NK-92 treated with Interleukin-12 subunit alpha and Interleukin-12 subunit beta, amount 100 ng/mL, for 24 hours (cell line): ENCODE results near the gene ACSBG1.
"Not testable (repeated sequence)": the region's sequence is repeated elsewhere in the genome, so short reads cannot be mapped to it uniquely, and the experiment has no call there.

Experiments
- DNase-seq: peaks from one replicate; lab custom pipeline; 2025; lab: John Stamatoyannopoulos, UW

The ACSBG1 gene

DNA sequence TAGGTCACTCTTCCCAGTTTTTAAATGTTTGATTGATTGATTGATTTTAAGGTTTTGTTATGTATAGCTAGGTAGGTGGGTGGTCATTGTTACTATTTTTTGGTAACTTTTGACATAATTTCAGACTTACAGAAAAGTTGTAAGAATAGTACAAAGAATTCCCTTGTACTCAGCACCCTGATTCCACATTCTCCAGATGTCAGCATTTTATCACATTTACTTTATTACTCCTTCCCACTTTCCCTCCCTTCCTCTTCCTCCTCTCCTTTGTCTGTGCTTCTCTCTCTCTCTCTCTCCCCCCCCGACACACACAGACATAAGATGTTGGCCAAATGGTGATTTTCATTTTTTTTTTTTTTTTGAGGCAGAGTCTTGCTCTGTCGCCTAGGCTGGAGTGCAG is 70.4 kb downstream of the ACSBG1 start:
- no peak for DNase-seq

GRCh38 chr15:78162038-78162437 is 72.3 kb downstream of the ACSBG1 start:
- DNase-seq: no peak

- DNase-seq: no peak
Observed at GRCh38 chr15:78159395-78159794, 75.0 kb downstream of the ACSBG1 start.

GRCh38 chr15:78157203-78157602 is 77.2 kb downstream of the ACSBG1 start:
- no peak for DNase-seq

DNA sequence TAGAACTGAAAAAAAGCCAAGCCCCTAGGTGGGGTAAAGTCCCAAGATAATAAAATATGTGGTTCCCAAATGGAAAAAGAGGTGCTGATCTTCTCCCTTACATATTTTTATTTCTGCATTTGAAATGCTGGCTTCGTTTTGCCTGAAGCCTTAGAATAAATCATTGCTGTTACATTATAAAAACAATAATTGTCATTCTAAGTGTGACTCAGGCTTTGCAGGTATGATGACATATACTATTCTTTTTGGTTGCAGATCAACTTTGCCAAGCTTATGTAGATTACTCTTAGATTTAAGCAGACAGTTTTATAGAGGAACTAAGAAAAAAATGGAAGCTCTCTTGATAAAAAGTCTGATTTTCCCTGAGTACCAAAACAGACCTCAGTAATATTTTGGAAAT is 77.7 kb downstream of the ACSBG1 start:
- no peak for DNase-seq

DNA sequence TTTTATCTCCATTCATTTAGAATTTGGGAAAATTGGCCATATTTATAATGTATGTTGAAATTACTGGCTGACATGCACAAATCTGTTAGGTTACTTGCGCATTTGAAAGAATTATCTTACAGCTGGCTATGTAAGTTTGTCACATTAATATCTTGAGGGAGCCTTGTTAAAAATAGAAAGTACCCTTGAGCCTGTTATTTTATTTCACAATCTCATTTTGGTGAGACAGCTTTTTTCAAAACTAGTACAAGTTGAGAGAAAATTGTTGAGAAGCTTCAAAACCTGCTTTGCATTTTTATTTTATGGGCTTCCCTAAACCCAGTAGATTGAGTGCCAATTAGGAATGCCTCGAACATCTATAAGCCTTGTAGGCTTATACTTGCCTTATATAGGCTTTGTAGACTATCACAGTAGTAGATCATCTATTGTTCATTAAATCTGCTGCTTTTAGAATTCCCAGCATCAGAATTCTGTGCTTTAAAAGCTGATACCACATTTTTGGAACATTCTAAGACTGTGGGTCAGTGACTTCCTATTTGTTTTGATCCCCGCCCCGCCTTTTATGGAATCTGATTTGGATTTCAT is 78.9 kb downstream of the ACSBG1 start:
- no peak for DNase-seq

DNA sequence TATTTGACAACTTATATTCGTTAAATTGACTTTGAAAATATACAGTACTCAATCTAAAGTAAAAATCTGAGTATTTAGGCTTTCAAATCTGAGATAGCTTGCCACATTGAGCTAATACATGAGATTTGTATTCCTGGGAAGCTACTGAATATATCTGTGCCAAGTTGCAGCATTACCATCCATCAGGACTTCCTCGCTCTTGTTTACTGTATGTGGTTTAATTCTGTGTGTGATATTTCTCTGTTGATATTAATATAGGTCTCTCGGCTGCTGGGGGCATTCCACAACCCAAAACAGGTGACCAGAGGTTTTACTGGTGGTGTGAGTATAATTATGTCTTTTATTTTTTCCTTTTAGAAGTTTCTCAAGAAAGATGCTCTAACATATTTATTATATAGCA is 79.4 kb downstream of the ACSBG1 start:
- no peak for DNase-seq

- DNase-seq: not testable (repeated sequence)
Observed at GRCh38 chr15:78151075-78151474, 83.3 kb downstream of the ACSBG1 start.

DNA sequence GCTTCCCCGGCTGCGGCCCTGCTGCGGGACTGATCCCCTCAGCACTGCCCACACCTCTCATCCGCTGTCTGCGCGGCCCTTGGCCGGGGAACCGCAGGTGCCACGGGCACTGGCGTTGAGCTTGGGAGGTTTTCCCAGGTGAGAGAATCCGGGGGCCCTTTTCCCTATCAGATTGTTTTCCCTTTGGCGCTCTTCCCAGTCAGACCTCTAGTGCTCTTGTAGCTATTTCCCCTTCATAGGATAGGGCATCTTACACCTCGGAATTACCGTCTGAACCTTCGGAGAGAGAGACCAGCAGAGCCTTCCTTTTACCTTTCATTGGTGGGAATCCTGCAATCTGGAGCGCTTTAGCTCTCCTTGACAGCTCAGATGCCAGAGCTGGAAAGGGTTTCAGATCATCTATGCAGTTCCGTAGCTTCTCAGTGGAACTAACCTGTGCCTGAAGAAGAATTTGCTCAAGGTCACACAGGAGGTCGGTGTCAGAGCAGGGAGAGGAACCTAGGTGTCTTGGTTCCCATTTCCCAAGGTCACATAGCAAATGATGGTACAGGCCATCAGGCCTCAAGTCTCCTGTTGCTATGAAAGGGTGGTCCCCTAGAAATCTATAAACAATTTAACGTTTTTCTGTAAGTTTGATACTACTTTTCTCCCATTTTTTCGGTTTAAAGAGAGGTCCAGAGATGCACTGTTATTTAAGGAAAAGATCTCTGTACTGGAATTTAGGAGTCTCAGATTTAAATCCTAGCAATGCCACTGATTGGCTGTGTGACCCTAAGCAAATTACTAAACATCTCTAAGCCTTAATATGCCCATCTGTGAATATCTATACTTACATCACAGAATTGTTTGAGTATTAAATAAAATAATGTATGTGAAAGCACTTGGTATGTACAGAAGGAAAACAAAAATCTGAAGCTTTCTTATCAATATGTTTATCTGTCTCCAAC is 84.3 kb downstream of the ACSBG1 start:
- DNase-seq: no peak

GRCh38 chr15:78149068-78149804 is 85.1 kb downstream of the ACSBG1 start, which contains the start of gene IDH3A:
Gene IDH3A, plus strand, starts transcription at chr15:78149362. Its CDS starts 42 bp downstream, at chr15:78149404.
- peak; percentile 99 for DNase-seq

DNA sequence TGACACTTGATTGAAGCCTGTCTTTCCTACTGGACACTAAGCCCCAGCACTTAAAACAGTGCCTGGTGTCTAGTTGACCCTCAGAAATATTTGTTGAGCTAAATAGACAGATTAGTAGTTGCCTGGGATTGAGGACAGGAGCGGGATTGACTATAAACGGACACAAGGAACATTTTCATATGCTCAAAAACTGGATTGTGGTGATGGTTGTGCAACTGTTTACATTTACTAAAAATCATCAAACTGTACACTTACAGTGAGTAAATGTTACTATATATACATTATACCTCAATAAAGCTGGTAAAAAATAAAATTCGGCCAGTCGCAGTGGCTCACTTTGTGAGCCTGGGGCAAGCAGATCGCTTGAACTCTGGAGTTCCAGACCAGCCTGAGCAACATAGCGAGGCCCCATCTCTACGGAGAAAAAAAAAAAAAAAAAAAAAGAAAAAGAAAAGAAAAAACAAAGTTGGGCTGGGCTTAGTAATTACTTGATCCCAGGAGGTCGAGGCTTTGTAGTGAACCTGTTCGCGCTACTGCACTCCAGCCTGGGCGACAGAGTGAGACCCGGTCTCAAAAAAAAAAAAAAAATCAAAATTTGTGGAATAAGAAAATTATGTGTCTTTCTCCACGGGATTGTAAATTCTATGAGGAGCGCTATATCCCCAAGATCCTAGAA is 85.8 kb downstream of the ACSBG1 start:
- DNase-seq: no peak

DNA sequence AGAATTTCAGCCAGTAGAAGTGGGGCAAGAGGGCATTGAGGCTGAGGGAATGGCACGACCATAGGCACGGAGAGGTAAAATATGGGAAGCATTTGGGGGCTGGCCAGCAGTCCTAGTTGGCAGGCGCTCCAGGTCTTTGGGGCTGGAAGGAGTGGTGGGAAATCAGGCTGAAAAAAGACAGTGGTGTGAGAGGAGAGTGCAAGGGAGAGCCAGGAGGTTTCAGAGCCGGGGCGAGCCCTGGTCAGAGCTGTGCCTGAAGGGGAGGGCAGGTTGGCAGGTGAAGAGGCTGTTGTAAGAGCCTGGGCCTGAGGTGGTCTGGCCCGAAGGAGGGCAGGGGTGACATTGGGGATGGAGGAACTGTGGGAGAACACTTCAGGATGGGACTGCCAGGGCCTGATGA is 86.8 kb downstream of the ACSBG1 start:
- DNase-seq: no peak

GRCh38 chr15:78146425-78147154 is 87.8 kb downstream of the ACSBG1 start:
- no peak for DNase-seq

DNA sequence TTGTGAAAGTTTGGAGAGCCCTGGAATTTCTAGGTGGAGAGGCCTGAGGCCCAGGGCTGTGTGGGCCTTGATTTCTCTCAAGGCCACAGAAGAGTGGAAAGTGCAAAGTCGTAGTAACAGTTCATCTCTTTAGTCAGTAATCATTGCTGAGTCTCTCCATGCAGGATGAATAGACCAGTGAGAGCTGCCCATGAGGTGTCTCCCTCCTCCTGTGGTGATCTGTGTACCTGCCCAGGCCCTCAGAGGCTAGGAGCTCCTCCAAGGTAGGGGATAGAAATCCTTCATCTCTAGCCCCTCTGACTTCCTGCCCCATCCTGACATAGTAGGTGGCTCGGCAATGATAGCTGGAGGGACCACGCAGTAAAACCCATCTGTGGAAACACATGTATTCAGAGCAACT is 92.0 kb downstream of the ACSBG1 start:
- no peak for DNase-seq

DNA sequence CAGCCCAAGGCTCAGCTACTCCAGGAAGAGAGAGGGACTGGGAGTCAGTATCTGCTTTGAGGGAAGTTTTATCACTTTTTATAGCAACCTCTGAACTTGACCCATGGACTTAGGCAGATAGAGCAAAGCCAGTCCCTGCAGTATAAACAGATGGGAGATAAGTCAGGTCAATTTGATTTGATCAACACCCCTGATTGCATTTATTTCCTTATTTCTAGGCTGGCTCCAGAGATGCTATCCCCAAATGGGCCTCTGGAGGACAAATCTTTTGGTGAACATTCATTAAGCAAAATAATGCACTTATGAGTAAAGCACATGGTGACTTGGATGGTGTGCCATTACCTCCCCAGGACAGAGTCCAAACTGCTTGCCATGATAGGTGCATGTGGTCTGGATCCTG is 94.1 kb downstream of the ACSBG1 start:
- no peak for DNase-seq

DNA sequence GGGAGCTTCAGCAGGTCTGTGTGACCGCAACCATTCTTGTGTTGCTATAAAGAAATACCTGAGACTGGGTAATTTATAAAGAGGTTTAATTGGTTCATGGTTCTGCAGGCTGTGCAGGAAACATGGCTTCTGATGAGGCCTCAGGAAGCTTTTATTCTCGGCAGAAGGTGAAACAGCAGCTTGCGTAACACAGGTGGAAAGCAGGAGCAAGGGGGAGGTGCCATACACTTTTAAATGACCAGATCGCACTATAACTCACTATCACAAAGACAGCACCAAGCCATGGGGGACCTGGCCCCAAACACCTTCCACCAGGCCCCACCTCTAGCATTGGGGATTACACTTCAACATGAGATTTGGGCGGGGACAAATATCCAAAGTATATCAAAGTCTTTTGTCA is 94.8 kb downstream of the ACSBG1 start:
- no peak for DNase-seq

GRCh38 chr15:78133801-78134200 is 100.6 kb downstream of the ACSBG1 start:
- DNase-seq: no peak

- peak; percentile 20 for DNase-seq
Observed at GRCh38 chr15:78131295-78132061, 102.9 kb downstream of the ACSBG1 start, which contains the start of gene CIB2. Gene CIB2, minus strand, starts transcription at chr15:78131445. Its CDS starts 230 bp downstream, at chr15:78131215.

GRCh38 chr15:78130466-78131294 is 103.7 kb downstream of the ACSBG1 start:
- no peak for DNase-seq
